NCI-H2227 treated with DMSO at 0.1 percent for 48 hours (cell line): ENCODE measurements around the gene ZFAND4.
"Not testable (repeated sequence)": the region's sequence is repeated elsewhere in the genome, so short reads cannot be mapped to it uniquely, and the experiment has no call there.

Experiments
- DNase-seq: peaks from one replicate; lab custom pipeline; 2025; lab: John Stamatoyannopoulos, UW

ZFAND4 gene

GRCh38 chr10:45640941-45641340 lies 31.6 kb downstream of the ZFAND4 start:
- no peak for DNase-seq

- no peak for DNase-seq
These were observed 32.5 kb downstream of the ZFAND4 start for GRCh38 chr10:45640049-45640448.

GRCh38 chr10:45627412-45628048 lies 45.0 kb downstream of the ZFAND4 start:
- no peak for DNase-seq

- DNase-seq, result no peak
These were observed 46.7 kb downstream of the ZFAND4 start for GRCh38 chr10:45625879-45626278.

- DNase-seq, result no peak
These were observed 47.8 kb downstream of the ZFAND4 start for GRCh38 chr10:45624724-45625123.

GRCh38 chr10:45614869-45615268 lies 57.7 kb downstream of the ZFAND4 start:
- DNase-seq, result no peak

GRCh38 chr10:45612741-45613140 lies 59.8 kb downstream of the ZFAND4 start:
- no peak for DNase-seq

- no peak for DNase-seq
These were observed 64.5 kb downstream of the ZFAND4 start for GRCh38 chr10:45608052-45608451.

GRCh38 chr10:45607276-45607675 lies 65.3 kb downstream of the ZFAND4 start:
- DNase-seq, result no peak

- DNase-seq, result no peak
These were observed 69.7 kb downstream of the ZFAND4 start for GRCh38 chr10:45602836-45603235.

- DNase-seq, result no peak
These were observed 70.4 kb downstream of the ZFAND4 start for GRCh38 chr10:45602082-45602730.

- DNase-seq, result not testable (repeated sequence)
These were observed 71.2 kb downstream of the ZFAND4 start for GRCh38 chr10:45601254-45601930.

GRCh38 chr10:45600337-45601253 lies 72.0 kb downstream of the ZFAND4 start:
- DNase-seq, result not testable (repeated sequence)

GRCh38 chr10:45599646-45600045 lies 72.9 kb downstream of the ZFAND4 start:
- DNase-seq, result no peak

- DNase-seq, result no peak
These were observed 73.5 kb downstream of the ZFAND4 start for GRCh38 chr10:45599021-45599603.

GRCh38 chr10:45596526-45596925 lies 76.0 kb downstream of the ZFAND4 start:
- DNase-seq, result no peak

- peak; percentile 79 for DNase-seq
These were observed 78.1 kb downstream of the ZFAND4 start for GRCh38 chr10:45594276-45595157.

GRCh38 chr10:45593938-45594275 lies 78.7 kb downstream of the ZFAND4 start:
- no peak for DNase-seq

GRCh38 chr10:45592926-45593325 lies 79.6 kb downstream of the ZFAND4 start:
- DNase-seq, result no peak

GRCh38 chr10:45592432-45592831 lies 80.1 kb downstream of the ZFAND4 start:
- no peak for DNase-seq

GRCh38 chr10:45591280-45591679 lies 81.3 kb downstream of the ZFAND4 start:
- no peak for DNase-seq
